GM23338 (cell line): Measurements from ENCODE around the gene ACOXL. TPM values are rescaled to one million over a fixed set of nuclear protein-coding genes. Genes with fewer than 3 reads are reported as not detected.

ENCODE experiments used
- ATAC-seq: fragments of 200-7000 bp; cut with Tn5 transposase; 3 replicates; pipeline ENCODE4 v1.9.1; 2020
- DNase-seq: peaks from one replicate; pipeline ENCODE4 v3.0.0-alpha.2; 2015; ENCODE audit warnings: low spot score
- H2AFZ ChIP-seq: fragments of 200-600 bp; sonication (generic); 2 replicates; pipeline ENCODE4 v1.8.0; 2016; ENCODE audit warnings: antibody characterized with exemption, mild to moderate bottlenecking, moderate library complexity
- H3F3A ChIP-seq: fragments of 200-600 bp; sonication (generic); replicated peaks from 2 replicates; pipeline ENCODE4 v1.8.0; 2017; ENCODE audit warnings: antibody characterized with exemption, mixed run types, low read depth
- H3K27ac ChIP-seq: fragments of 200-600 bp; sonication (generic); 2 replicates; pipeline ENCODE4 v1.6.1; 2016; ENCODE audit warnings: low read depth
- H3K27me3 ChIP-seq: fragments of 200-600 bp; sonication (generic); 2 replicates; pipeline ENCODE4 v1.8.0; 2016; ENCODE audit warnings: mild to moderate bottlenecking, mixed run types, moderate library complexity; ENCODE audit not compliant: insufficient read depth
- H3K36me3 ChIP-seq: fragments of 200-600 bp; sonication (generic); 2 replicates; pipeline ENCODE4 v1.8.0; 2016; ENCODE audit warnings: mild to moderate bottlenecking; ENCODE audit not compliant: insufficient read depth
- H3K4me1 ChIP-seq: fragments of 200-600 bp; sonication (generic); 2 replicates; pipeline ENCODE4 v1.8.0; 2016; ENCODE audit warnings: mild to moderate bottlenecking, moderate library complexity; ENCODE audit not compliant: insufficient read depth
- H3K4me2 ChIP-seq: fragments of 200-600 bp; sonication (generic); 2 replicates; pipeline ENCODE4 v1.7.1; 2017; ENCODE audit warnings: mixed run types
- H3K4me3 ChIP-seq: fragments of 200-600 bp; sonication (generic); 2 replicates; pipeline ENCODE4 v1.6.1; 2016; ENCODE audit warnings: mixed run types
- H3K79me2 ChIP-seq: fragments of 200-600 bp; sonication (generic); replicated peaks from 2 replicates; pipeline ENCODE4 v1.8.0; 2017; ENCODE audit warnings: mild to moderate bottlenecking; ENCODE audit not compliant: insufficient read depth
- H3K9me2 ChIP-seq: fragments of 200-600 bp; sonication (generic); 2 replicates; pipeline ENCODE4 v1.8.0; 2017; ENCODE audit not compliant: insufficient read depth
- H4K20me1 ChIP-seq: fragments of 200-600 bp; sonication (generic); replicated peaks from 2 replicates; pipeline ENCODE4 v1.8.0; 2017; ENCODE audit warnings: mild to moderate bottlenecking; ENCODE audit not compliant: insufficient read depth
- H3K27ac Mint-ChIP-seq: 2 replicates; pipeline ENCODE4 v1.8.0; 2020; ENCODE audit warnings: inconsistent platforms, mild to moderate bottlenecking, moderate library complexity, mixed read lengths
- H3K27me3 Mint-ChIP-seq: 3 replicates; pipeline ENCODE4 v1.8.0; 2022; ENCODE audit warnings: low read depth, mild to moderate bottlenecking, moderate library complexity, mixed read lengths, inconsistent platforms; ENCODE audit not compliant: insufficient read depth, poor library complexity
- H3K36me3 Mint-ChIP-seq: 3 replicates; pipeline ENCODE4 v1.8.0; 2021; ENCODE audit warnings: low read depth, mild to moderate bottlenecking, inconsistent platforms, moderate library complexity, mixed read lengths
- H3K4me1 Mint-ChIP-seq: 3 replicates; pipeline ENCODE4 v1.8.0; 2020; ENCODE audit warnings: mild to moderate bottlenecking, inconsistent platforms, mixed read lengths
- H3K4me3 Mint-ChIP-seq: 3 replicates; pipeline ENCODE4 v1.8.0; 2021; ENCODE audit warnings: moderate library complexity, mild to moderate bottlenecking, inconsistent platforms, mixed read lengths
- H3K9me3 Mint-ChIP-seq: 3 replicates; pipeline ENCODE4 v1.8.0; 2020; ENCODE audit warnings: moderate library complexity, mild to moderate bottlenecking, inconsistent platforms, mixed read lengths
- CREB1 ChIP-seq: fragments of 250-450 bp; sonication (Bioruptor Pico); IDR thresholded peaks from 2 replicates; pipeline ENCODE4 v1.5.0; 2020; ENCODE audit warnings: low read depth, mild to moderate bottlenecking, moderate library complexity
- CTCF ChIP-seq, 2 experiments: fragments of 200-600 bp in 1 of 2; sonication (generic) in 1 of 2; conservative IDR thresholded peaks; 2 replicates each; pipeline versions ENCODE4 v1.5.1 to v1.6.1; 2016 to 2017; ENCODE audit warnings: antibody characterized with exemption in 2 of 2, low read depth in 2 of 2, mild to moderate bottlenecking in 2 of 2, moderate library complexity in 1 of 2
- ETS1 ChIP-seq: IDR thresholded peaks from 2 replicates; pipeline ENCODE4 v1.6.1; 2016; ENCODE audit warnings: antibody characterized with exemption
- EZH2 ChIP-seq: fragments of 200-600 bp; sonication (generic); IDR thresholded peaks from one replicate; pipeline ENCODE4 v1.8.0; 2017; ENCODE audit warnings: antibody characterized with exemption, mild to moderate bottlenecking, low read depth; ENCODE audit not compliant: unreplicated experiment
- EZH2phosphoT487 ChIP-seq: fragments of 200-600 bp; sonication (generic); IDR thresholded peaks from one replicate; pipeline ENCODE4 v1.8.1; 2018; ENCODE audit warnings: antibody characterized with exemption; ENCODE audit not compliant: unreplicated experiment
- JUNB ChIP-seq: IDR thresholded peaks from one replicate; pipeline ENCODE4 v1.6.1; 2016; ENCODE audit warnings: antibody characterized with exemption; ENCODE audit not compliant: unreplicated experiment
- NANOG ChIP-seq: IDR thresholded peaks from 2 replicates; pipeline ENCODE4 v1.6.1; 2016; ENCODE audit warnings: antibody characterized with exemption, borderline replicate concordance
- POLR2AphosphoS5 ChIP-seq: IDR thresholded peaks from 2 replicates; pipeline ENCODE4 v1.6.1; 2016; ENCODE audit warnings: antibody characterized with exemption, low read depth
- REST ChIP-seq: IDR thresholded peaks from one replicate; pipeline ENCODE4 v1.6.1; 2018; ENCODE audit warnings: antibody characterized with exemption; ENCODE audit not compliant: unreplicated experiment
- STAT1 ChIP-seq: IDR thresholded peaks from one replicate; pipeline ENCODE4 v1.6.1; 2016; ENCODE audit warnings: antibody characterized with exemption; ENCODE audit not compliant: unreplicated experiment
- ZNF331 ChIP-seq: fragments of 250-450 bp; sonication (Bioruptor Pico); IDR thresholded peaks from 2 replicates; pipeline ENCODE4 v1.5.0; 2020; ENCODE audit warnings: low read depth, mild to moderate bottlenecking, moderate library complexity
- polyA plus RNA-seq: library from polyadenylated mRNA; unstranded; fragments of >200 nt; fragmentation: Nextera tagmentation; extraction: Ambion mirVana; gene quantifications from 2 replicates; pipeline ENCODE4 v1.2.1, GENCODE V29; 2016
- total RNA-seq: library from RNA; depleted of rRNA; stranded (reverse); fragments of >200 nt; shearing (Covaris generic); gene quantifications from 2 replicates; pipeline ENCODE4 v1.2.3, GENCODE V29; 2014

The ACOXL gene
- total and polyA plus RNA-seq, 2 experiments from 2014 or later = 9.0 to 14.7 TPM

GRCh38 chr2:110740747-110741349, 8.5 kb downstream of the ACOXL start:
- TF ChIP-seq CTCF (conservative IDR thresholded peaks at IDR 0.05; ENCODE audit: low read depth in 2 of 2) (no peak), EZH2 (no peak), POLR2AphosphoS5 (no peak), REST (no peak), JUNB (no peak), STAT1 (no peak), ZNF331 (CRISPR knock-in tag) (no peak), NANOG (no peak), EZH2phosphoT487 (no peak), ETS1 (no peak), CREB1 (no peak)
- DNase-seq = no peak
- Histone ChIP-seq H2AFZ (no peak overlapping the region), H3K79me2 (peaks cover 56% of the 10 kb centered on the region), H3F3A (peaks cover 2% of the 10 kb centered on the region; the same call in 1 of the 2 replicates), H3K27me3 (no peaks in the 10 kb centered on the region), H3K4me1 (peaks cover 40% of the 10 kb centered on the region), H3K36me3 (no peaks in the 10 kb centered on the region), H3K4me2 (peak overlapping the region; percentile 66), H3K4me3 (peak overlapping the region; percentile 2; the same call in 1 of the 2 replicates), H3K9me2 (peaks cover 11% of the 10 kb centered on the region; the same call in 1 of the 2 replicates), H3K27ac (no peak overlapping the region), H4K20me1 (no peaks in the 10 kb centered on the region)
- H3K4me1 Mint-ChIP-seq = peaks cover 56% of the 10 kb centered on the region
- H3K36me3 Mint-ChIP-seq = peaks cover 23% of the 10 kb centered on the region
- no peaks in the 10 kb centered on the region; the same call in 2 of the 3 replicates for H3K9me3 Mint-ChIP-seq
- no peak for ATAC-seq
- H3K27ac Mint-ChIP-seq = peak overlapping the region; percentile 20; the same call in 1 of the 2 replicates
- peaks cover 14% of the 10 kb centered on the region for H3K27me3 Mint-ChIP-seq
- no peak overlapping the region for H3K4me3 Mint-ChIP-seq
